ENCODE data around the gene TCAIM.

TCAIM gene

DNA sequence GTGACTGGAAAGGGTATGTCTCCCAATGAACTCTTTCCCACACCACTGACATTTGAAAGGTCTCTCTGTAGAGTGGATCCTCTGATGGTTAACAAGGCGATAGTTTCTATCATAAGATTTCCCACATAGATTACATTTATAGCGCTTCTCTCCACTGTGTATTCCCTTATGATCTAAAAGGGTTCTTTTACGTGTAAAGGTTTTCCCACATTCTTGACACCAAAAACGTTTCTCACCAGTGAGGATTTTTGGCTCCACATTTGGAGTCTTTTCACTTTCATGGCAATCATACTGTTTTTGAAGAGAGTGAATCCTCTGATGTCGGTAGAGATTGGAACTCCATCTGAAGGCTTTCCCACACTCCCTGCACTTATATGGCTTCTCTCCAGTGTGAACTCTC lies 108.4 kb downstream of the TCAIM start:
- no peak for DNase-seq

DNA sequence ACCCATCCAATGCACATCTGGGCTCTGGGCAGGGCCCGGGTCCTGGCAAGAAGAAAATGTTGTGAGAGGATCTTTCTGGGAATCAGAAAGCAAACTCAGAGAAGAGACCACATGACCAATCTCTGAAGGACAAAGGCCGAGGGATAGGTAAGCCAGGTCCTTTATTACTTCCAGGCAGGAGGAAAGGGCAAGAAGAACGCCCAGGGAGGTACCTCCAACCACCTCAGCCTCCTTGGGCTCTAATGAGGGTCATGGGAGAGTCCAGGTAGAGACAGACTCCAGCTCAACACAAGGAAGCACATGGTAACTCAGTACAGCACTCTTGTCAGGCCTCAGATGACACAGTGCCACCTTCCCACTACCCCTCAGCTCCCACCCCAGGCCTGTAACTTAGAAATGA lies 112.9 kb downstream of the TCAIM start:
- no peak for DNase-seq

DNA sequence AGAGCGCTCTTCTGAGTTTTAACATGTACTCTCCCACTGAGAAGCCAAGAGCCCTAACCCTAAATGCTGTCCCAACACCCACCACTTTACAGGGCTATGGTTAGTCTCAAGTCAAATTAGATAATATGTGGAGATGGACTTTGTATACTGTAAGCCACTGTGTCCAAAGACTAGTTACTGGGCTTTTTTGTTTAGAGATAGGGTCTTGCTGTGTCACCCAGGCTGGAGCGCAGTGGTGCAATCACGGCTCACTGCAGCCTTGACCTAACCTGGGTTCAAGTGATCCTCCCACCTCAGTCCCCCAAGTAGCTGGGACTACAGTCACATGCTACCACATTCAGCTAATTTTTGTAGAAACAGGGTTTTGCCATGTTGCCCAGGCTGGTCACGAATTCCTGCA lies 115.7 kb downstream of the TCAIM start:
- no peak for DNase-seq

GRCh38 chr3:44455318-44455717 lies 116.8 kb downstream of the TCAIM start:
- no peak for DNase-seq
